Endothelial cell of umbilical vein (primary cell): Measurements from ENCODE around the gene DYNC1H1. TPM values are rescaled to one million over a fixed set of nuclear protein-coding genes. Genes with fewer than 3 reads are reported as not detected.

ENCODE experiments used
- BruUV-seq: library from RNA; stranded (reverse); fragments of 400-500 nt; replicated peaks from 2 replicates; lab custom pipeline; 2021; lab: Mats Ljungman, UMichigan
- CTCF ChIA-PET: fragments of 300-600, 350-600 bp; sonication (Branson Sonifier 250); formaldehyde crosslinking; loops from one replicate; lab custom pipeline; 2021; ENCODE audit warnings: antibody characterized with exemption, inconsistent platforms; lab: Charles Lee
- POLR2A ChIA-PET: fragments of 300-600, 350-600 bp; sonication (Branson Sonifier 250); formaldehyde crosslinking; loops from one replicate; lab custom pipeline; 2021; ENCODE audit warnings: antibody characterized with exemption, inconsistent platforms; lab: Charles Lee
- DNase-seq: peaks from one replicate; pipeline ENCODE4 v3.0.0-alpha.2; 2011; ENCODE audit warnings: low read depth, low spot score
- FAIRE-seq: peaks from 2 replicates; lab custom pipeline; 2011; peaks lifted over from hg19 to GRCh38; lab: Jason Lieb, UNC
- H2AFZ ChIP-seq: 2 replicates; pipeline ENCODE4 v1.6.0; 2012; ENCODE audit warnings: low read depth, low read length, control low read depth, inconsistent platforms
- H3K27ac ChIP-seq: 2 replicates; pipeline ENCODE4 v1.5.1; 2011; ENCODE audit warnings: low read depth, mild to moderate bottlenecking, control low read depth, low read length, moderate library complexity; ENCODE audit not compliant: insufficient read depth
- H3K27me3 ChIP-seq, 2 experiments: 2 replicates each; pipeline versions ENCODE4 v1.6.0 to v1.6.1; 2011; ENCODE audit warnings: low read length in 2 of 2, mixed read lengths in 1 of 2; ENCODE audit not compliant: control insufficient read depth in 2 of 2, insufficient read depth in 2 of 2
- H3K36me3 ChIP-seq, 2 experiments: 2 replicates in 1 of 2; 3 replicates in 1 of 2; pipeline ENCODE4 v1.5.1; 2011; ENCODE audit warnings: low read length in 2 of 2, mild to moderate bottlenecking in 1 of 2, moderate library complexity in 1 of 2; ENCODE audit not compliant: control insufficient read depth in 2 of 2, insufficient read depth in 2 of 2; ENCODE audit errors: extremely low read depth in 1 of 2
- H3K4me1 ChIP-seq: 3 replicates; pipeline ENCODE4 v1.5.1; 2011; ENCODE audit warnings: mild to moderate bottlenecking, low read length; ENCODE audit not compliant: control insufficient read depth, insufficient read depth; ENCODE audit errors: extremely low read depth
- H3K4me2 ChIP-seq: 2 replicates; pipeline ENCODE4 v1.6.1; 2011; ENCODE audit warnings: low read length, control low read depth, mixed read lengths; ENCODE audit not compliant: insufficient read depth
- H3K4me3 ChIP-seq, 3 experiments: fragments of 200-600 bp in 1 of 3; sonication (generic), shearing (Covaris generic) in 1 of 3; replicated peaks in 1 of 3; 2 replicates each; pipeline ENCODE4 v1.5.1; 2011 to 2016; ENCODE audit warnings: control low read depth in 3 of 3, low read length in 3 of 3, mild to moderate bottlenecking in 2 of 3, inconsistent platforms in 1 of 3, low read depth in 1 of 3, moderate library complexity in 1 of 3; ENCODE audit not compliant: insufficient read depth in 1 of 3
- H3K79me2 ChIP-seq: 2 replicates; pipeline ENCODE4 v1.6.0; 2012; ENCODE audit warnings: low read length, inconsistent platforms; ENCODE audit not compliant: control insufficient read depth, insufficient read depth
- H3K9ac ChIP-seq: replicated peaks from 2 replicates; pipeline ENCODE3; 2011; ENCODE audit warnings: low read length, control low read depth; ENCODE audit not compliant: insufficient read depth; ENCODE audit errors: extremely low read depth
- H3K9me1 ChIP-seq: replicated peaks from 3 replicates; pipeline ENCODE4 v1.6.0; 2011; ENCODE audit warnings: mild to moderate bottlenecking, low read length; ENCODE audit not compliant: control insufficient read depth, insufficient read depth; ENCODE audit errors: extremely low read depth
- H3K9me3 ChIP-seq: replicated peaks from 2 replicates; pipeline ENCODE4 v1.5.1; 2012; ENCODE audit warnings: low read length, inconsistent platforms; ENCODE audit not compliant: control insufficient read depth, insufficient read depth
- H4K20me1 ChIP-seq: replicated peaks from 2 replicates; pipeline ENCODE3; 2011; ENCODE audit warnings: mild to moderate bottlenecking, low read length; ENCODE audit not compliant: control insufficient read depth, insufficient read depth; ENCODE audit errors: extremely low read depth
- FOS ChIP-seq: IDR thresholded peaks from 2 replicates; pipeline ENCODE4 v1.6.1; 2011; ENCODE audit warnings: mild to moderate bottlenecking, low read length, moderate library complexity, borderline replicate concordance; ENCODE audit not compliant: insufficient read depth
- GATA2 ChIP-seq: IDR thresholded peaks from 2 replicates; pipeline ENCODE4 v1.7.0; 2011; ENCODE audit warnings: low read depth, mild to moderate bottlenecking, moderate library complexity, mixed read lengths, low read length; ENCODE audit not compliant: insufficient read length, insufficient read depth
- JUN ChIP-seq: IDR thresholded peaks from 2 replicates; pipeline ENCODE4 v1.6.1; 2011; ENCODE audit warnings: borderline replicate concordance, low read depth; ENCODE audit not compliant: insufficient read length, insufficient read depth
- MYC ChIP-seq: IDR thresholded peaks from one replicate; pipeline ENCODE4 v1.6.1; 2011; ENCODE audit warnings: mild to moderate bottlenecking, low read depth, low read length
- POLR2AphosphoS5 ChIP-seq: IDR thresholded peaks from 2 replicates; pipeline ENCODE4 v1.6.1; 2012; ENCODE audit warnings: low read depth, mild to moderate bottlenecking, control low read depth, low read length, moderate library complexity; ENCODE audit not compliant: insufficient read depth
- dilution Hi-C: fragments of 300-500 bp; cut with MboI; formaldehyde crosslinking; loops from one replicate; pipeline ENCODE4 v1.15.0; 2019; ENCODE audit warnings: low sequenced_read_pairs; ENCODE audit not compliant: extremely low pct_ligation_motif_present
- intact Hi-C: fragments of 100-400 bp; cut with micrococcal nuclease; formaldehyde crosslinking; loops from one replicate; pipeline ENCODE4 v1.10.0; 2022
- polyA plus RNA-seq, 4 experiments: library from polyadenylated mRNA; depleted of rRNA in 3 of 4; stranded (reverse) in 3 of 4; unstranded in 1 of 4; fragments of >200 nt; gene quantifications; 2 replicates each; pipeline versions ENCODE4 v1.2.1 to v1.2.3, GENCODE V29; 2011 to 2012; ENCODE audit warnings: missing spikeins in 1 of 4
- total RNA-seq: library from RNA; stranded (reverse); gene quantifications from 2 replicates; pipeline ENCODE4 v1.2.3, GENCODE V29; 2021
- TF ChIP-seq, protein P1 (sequence below), 2 donors: IDR thresholded peaks; 1 replicate in 1 of 2; 2 replicates in 1 of 2; pipeline ENCODE4 v1.5.1; 2011; ENCODE audit warnings: low read length in 2 of 2, mild to moderate bottlenecking in 2 of 2, moderate library complexity in 2 of 2, control low read depth in 1 of 2, inconsistent platforms in 1 of 2, low read depth in 1 of 2; ENCODE audit not compliant: insufficient read depth in 1 of 2; ENCODE audit errors: extremely low read depth in 1 of 2
- TF ChIP-seq, protein P2 (sequence below): IDR thresholded peaks from 2 replicates; pipeline ENCODE4 v1.6.1; 2011; ENCODE audit not compliant: insufficient read depth, insufficient read length

DYNC1H1 gene
- total and polyA plus RNA-seq, 2 donors (not counting 3 experiments of a cell fraction or from before 2014, with no cell fraction given), result 254 to 648 TPM

DNA sequence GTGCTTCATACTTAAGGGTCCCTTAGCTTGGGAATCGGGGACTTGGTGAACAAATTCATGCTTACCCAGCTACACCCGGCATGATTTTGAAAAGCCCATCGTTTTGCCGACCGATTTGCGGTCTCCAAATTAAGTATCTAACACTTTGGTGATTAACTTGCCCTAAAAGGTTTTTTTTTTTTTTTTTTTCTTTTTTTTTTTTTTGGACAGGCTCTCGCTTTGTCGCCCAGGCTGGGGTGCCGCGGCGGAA lies 123.3 kb downstream of the DYNC1H1 start:
- DNase-seq (no peak), FAIRE-seq (no peak)
- Histone ChIP-seq H3K27me3 (no peaks in the 10 kb centered on the region), H3K27ac (peak overlapping the region; percentile 84), H3K9ac (peak overlapping the region; percentile 82), H4K20me1 (peaks cover 3% of the 10 kb centered on the region), H3K9me1 (no peaks in the 10 kb centered on the region), H2AFZ (peak overlapping the region; percentile 77), H3K4me3 (peak overlapping the region; percentile 42 to 69 (median 59)), H3K4me1 (peaks cover 40% of the 10 kb centered on the region), H3K4me2 (peak overlapping the region; percentile 92), H3K36me3 (peaks cover 9 to 14% of the 10 kb centered on the region in 2 experiments), H3K9me3 (no peaks in the 10 kb centered on the region), H3K79me2 (peaks cover 42% of the 10 kb centered on the region)
- TF ChIP-seq JUN (no peak), MYC (no peak), POLR2AphosphoS5 (no peak), GATA2 (no peak), FOS (no peak)
- TF ChIP-seq, protein P1, sequence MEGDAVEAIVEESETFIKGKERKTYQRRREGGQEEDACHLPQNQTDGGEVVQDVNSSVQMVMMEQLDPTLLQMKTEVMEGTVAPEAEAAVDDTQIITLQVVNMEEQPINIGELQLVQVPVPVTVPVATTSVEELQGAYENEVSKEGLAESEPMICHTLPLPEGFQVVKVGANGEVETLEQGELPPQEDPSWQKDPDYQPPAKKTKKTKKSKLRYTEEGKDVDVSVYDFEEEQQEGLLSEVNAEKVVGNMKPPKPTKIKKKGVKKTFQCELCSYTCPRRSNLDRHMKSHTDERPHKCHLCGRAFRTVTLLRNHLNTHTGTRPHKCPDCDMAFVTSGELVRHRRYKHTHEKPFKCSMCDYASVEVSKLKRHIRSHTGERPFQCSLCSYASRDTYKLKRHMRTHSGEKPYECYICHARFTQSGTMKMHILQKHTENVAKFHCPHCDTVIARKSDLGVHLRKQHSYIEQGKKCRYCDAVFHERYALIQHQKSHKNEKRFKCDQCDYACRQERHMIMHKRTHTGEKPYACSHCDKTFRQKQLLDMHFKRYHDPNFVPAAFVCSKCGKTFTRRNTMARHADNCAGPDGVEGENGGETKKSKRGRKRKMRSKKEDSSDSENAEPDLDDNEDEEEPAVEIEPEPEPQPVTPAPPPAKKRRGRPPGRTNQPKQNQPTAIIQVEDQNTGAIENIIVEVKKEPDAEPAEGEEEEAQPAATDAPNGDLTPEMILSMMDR (IDR thresholded peaks at IDR 0.05; ENCODE audit: extremely low read depth in 1 of 2, insufficient read depth in 1 of 2, low read depth in 1 of 2, low read length in 2 of 2), result no peak
- TF ChIP-seq, protein P2, sequence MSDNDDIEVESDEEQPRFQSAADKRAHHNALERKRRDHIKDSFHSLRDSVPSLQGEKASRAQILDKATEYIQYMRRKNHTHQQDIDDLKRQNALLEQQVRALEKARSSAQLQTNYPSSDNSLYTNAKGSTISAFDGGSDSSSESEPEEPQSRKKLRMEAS, result no peak
- intact Hi-C loops (loop anchor here (1.0 to 5.0 kb wide), 7 partner anchors 9 to 327 kb away; partner anchors contain the start of genes DYNC1H1, PPP2R5C and WDR20), dilution Hi-C loops (no loop called here)
- TSS peak; percentile 65 for BruUV-seq
- CTCF ChIA-PET, result interaction anchor here (0.7 to 1.7 kb wide), 4 partner anchors 9 to 230 kb away, joined by 3 to 10 read pairs (median 8); partner anchors contain the start of gene MOK
- POLR2A ChIA-PET, result interaction anchor here (0.6 to 0.7 kb wide), 3 partner anchors 15 to 139 kb away, joined by 3 to 8 read pairs (median 4); no protein-coding TSS in a partner anchor
